Large intestine (tissue), 3 donors: ENCODE results near the gene STARD13. TPM values are rescaled to one million over a fixed set of nuclear protein-coding genes. Genes with fewer than 3 reads are reported as not detected.
A peak's percentile ranks its signal among the peaks of the same experiment; 100 is the strongest.
"Not testable (repeated sequence)": the region's sequence is repeated elsewhere in the genome, so short reads cannot be mapped to it uniquely, and the experiment has no call there.

Source experiments
- DNase-seq, 2 donors: peaks; one replicate each; pipeline versions ENCODE4 v3.0.0 to v3.0.0-alpha.2; 2013
- H3K27ac ChIP-seq: one replicate; pipeline ENCODE4 v1.5.1; 2013; ENCODE audit warnings: low read length
- H3K27me3 ChIP-seq: 2 replicates; pipeline ENCODE4 v1.6.1; 2013; ENCODE audit warnings: low read length; ENCODE audit not compliant: control insufficient read depth, insufficient read depth
- H3K36me3 ChIP-seq: 2 replicates; pipeline ENCODE4 v1.6.1; 2013; ENCODE audit warnings: low read length; ENCODE audit not compliant: control insufficient read depth, insufficient read depth
- H3K4me1 ChIP-seq: one replicate; pipeline ENCODE4 v1.6.1; 2013; ENCODE audit warnings: low read length; ENCODE audit not compliant: control insufficient read depth, insufficient read depth
- H3K4me3 ChIP-seq: one replicate; pipeline ENCODE4 v1.5.1; 2013; ENCODE audit warnings: low read length
- H3K9me3 ChIP-seq: one replicate; pipeline ENCODE4 v1.6.1; 2013; ENCODE audit warnings: mild to moderate bottlenecking, low read depth, low read length, moderate library complexity; ENCODE audit not compliant: control insufficient read depth
- WGBS: methylation state at CpG from one replicate; pipeline ENCODE4 v1.1.5; 2013; ENCODE audit warnings: low lambda C conversion rate; ENCODE audit not compliant: insufficient coverage; 5-methylcytosine and 5-hydroxymethylcytosine counted together
- polyA plus RNA-seq: library from polyadenylated mRNA; unstranded; fragments of 120-200 nt; gene quantifications from one replicate; pipeline ENCODE4 v1.2.1, GENCODE V29; 2013

Gene STARD13
- polyA plus RNA-seq, 1 donor = 15.4 TPM

DNA sequence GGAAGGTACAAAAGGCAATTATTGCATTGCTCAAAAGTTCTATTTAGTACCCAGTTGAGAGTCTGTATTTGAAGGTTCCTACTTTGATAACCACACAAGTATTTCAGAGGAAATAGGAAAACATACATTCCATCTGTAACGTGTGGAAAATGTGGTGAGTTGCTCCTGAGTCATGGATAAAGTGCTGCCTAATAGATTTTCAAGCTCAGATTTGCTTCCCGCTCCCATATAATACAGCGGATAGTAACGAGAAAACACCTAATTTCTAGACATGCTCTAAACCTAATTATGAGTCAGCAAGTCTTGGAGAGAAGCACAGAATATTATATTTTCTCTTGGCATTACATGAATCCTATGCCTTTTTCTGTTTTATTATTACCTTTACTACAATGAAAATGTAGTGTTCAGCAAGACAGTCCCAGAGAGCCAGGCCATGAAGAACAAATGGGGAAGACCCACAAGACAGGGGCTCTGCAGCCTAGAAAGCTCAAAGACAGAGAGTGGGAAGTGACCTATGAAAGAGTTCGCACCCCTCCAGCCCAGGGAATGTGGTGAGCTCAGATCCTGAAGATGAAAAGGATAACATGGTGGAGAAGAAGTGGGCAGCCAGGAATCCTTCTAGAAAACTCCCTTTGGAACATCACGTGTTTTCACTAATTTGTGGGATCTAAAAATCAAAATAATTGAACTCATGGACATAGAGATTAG is 116.1 kb downstream of the STARD13 start:
- H3K36me3 ChIP-seq = peaks cover 8% of the 10 kb centered on the region
- no peak overlapping the region for H3K4me3 ChIP-seq
- H3K27ac ChIP-seq = no peak overlapping the region
- DNase-seq = no peak
- H3K4me1 ChIP-seq = no peaks in the 10 kb centered on the region
- no peaks in the 10 kb centered on the region for H3K27me3 ChIP-seq
- no peaks in the 10 kb centered on the region for H3K9me3 ChIP-seq
- 100% methylated on average over 1 of the region's 6 CpGs for WGBS

DNA sequence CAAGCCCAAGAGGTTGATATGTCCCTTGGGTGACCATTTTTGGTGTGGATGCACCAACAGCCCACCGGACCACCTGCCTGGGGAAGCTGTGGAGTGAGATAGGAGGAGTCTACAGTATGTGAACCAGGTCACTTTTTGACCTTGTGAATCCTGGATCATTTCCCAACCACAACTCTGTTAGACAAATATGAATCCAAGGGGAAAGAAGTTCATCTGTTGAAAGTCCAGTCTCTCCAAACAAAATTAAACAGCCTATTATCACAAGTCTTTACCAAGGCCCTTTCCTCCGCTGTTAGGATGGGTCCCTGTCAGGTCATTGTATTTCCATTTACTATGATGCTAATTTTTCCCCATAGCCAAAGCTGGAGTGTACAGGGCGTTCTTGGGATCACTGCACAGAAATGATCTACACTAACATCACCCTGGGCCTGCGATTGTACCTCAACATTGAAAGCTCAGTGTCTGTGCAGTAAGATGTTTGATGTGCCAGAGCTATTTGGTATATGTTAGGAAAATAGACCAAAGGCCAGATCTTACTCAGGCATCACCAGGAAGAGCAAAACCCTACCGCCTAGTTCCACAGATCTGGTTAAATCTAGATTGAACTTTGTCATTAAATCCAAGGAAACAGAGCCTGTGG is 117.1 kb downstream of the STARD13 start:
- peaks cover 8% of the 10 kb centered on the region for H3K36me3 ChIP-seq
- no peaks in the 10 kb centered on the region for H3K9me3 ChIP-seq
- no peak overlapping the region for H3K27ac ChIP-seq
- H3K4me1 ChIP-seq = no peaks in the 10 kb centered on the region
- WGBS = 80% methylated on average over 2 of the region's 5 CpGs
- no peak for DNase-seq
- no peaks in the 10 kb centered on the region for H3K27me3 ChIP-seq
- H3K4me3 ChIP-seq = no peak overlapping the region

DNA sequence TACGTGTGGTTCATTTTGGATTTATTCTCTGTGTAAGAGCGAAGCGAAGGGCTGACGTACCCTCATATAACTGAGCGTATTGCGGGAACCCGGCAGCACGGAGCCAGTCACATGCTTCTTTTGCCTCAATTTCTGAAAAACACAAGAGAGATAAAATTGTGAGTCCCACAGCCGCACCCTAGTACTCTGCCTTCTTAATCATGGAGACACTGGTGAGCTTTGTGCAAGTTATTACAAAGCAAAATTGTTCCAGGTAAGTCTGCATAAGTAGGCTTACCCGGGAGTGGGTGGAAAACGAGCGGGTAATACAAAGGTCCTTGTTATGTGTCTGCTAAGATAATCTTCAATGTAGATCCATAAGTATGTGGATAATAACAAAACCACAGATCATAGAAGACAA is 118.1 kb downstream of the STARD13 start:
- peaks cover 10% of the 10 kb centered on the region for H3K36me3 ChIP-seq
- no peak for DNase-seq
- no peaks in the 10 kb centered on the region for H3K4me1 ChIP-seq
- H3K9me3 ChIP-seq = no peaks in the 10 kb centered on the region
- no peak overlapping the region for H3K27ac ChIP-seq
- no peak overlapping the region for H3K4me3 ChIP-seq
- no peaks in the 10 kb centered on the region for H3K27me3 ChIP-seq
- 100% methylated on average over 3 of the region's 12 CpGs for WGBS

DNA sequence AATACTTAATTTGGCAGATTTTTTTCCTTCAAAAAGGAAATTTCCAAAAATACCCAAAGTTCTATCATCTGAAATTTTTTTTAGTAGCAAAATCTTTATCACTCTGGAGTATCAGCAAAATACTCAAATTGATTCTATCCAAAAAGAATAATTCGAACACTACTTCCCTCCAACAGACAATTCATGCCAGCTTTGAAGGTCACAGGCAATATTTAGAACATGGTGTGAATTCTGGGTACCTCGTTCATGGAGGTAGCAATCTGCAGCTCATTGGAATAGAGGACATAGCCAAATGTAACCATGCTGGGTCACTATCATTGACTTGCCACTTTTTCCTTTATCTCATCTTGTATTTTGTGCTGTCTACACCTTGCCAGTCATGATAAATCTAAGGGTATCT is 119.8 kb downstream of the STARD13 start:
- no peaks in the 10 kb centered on the region for H3K27me3 ChIP-seq
- no peak overlapping the region for H3K4me3 ChIP-seq
- 100% methylated on average over 1 of the region's 2 CpGs for WGBS
- no peaks in the 10 kb centered on the region for H3K9me3 ChIP-seq
- no peak for DNase-seq
- peaks cover 13% of the 10 kb centered on the region for H3K36me3 ChIP-seq
- no peaks in the 10 kb centered on the region for H3K4me1 ChIP-seq
- no peak overlapping the region for H3K27ac ChIP-seq

DNA sequence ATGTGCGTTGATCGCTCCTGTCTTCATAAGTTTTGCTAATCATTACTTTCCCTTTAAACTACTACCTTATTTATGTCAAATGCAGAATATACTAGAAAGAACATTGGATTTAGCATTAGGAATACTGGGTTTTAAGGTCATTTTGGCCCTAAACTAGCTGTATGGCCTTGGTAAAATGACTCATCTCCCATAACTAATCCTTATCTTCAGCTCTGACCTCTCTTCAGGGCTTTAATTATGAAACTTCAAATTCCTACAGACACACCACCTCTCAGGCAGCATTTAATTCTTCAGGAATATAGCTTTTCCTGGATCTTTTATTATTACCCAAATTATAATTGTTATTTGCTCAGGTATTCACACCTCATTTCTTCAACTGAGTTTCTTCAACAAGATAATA is 121.2 kb downstream of the STARD13 start:
- 90% methylated on average over 2 of the region's 2 CpGs for WGBS
- peaks cover 13% of the 10 kb centered on the region for H3K36me3 ChIP-seq
- H3K27ac ChIP-seq = no peak overlapping the region
- no peaks in the 10 kb centered on the region for H3K4me1 ChIP-seq
- no peak overlapping the region for H3K4me3 ChIP-seq
- H3K27me3 ChIP-seq = no peaks in the 10 kb centered on the region
- no peaks in the 10 kb centered on the region for H3K9me3 ChIP-seq
- DNase-seq = no peak

DNA sequence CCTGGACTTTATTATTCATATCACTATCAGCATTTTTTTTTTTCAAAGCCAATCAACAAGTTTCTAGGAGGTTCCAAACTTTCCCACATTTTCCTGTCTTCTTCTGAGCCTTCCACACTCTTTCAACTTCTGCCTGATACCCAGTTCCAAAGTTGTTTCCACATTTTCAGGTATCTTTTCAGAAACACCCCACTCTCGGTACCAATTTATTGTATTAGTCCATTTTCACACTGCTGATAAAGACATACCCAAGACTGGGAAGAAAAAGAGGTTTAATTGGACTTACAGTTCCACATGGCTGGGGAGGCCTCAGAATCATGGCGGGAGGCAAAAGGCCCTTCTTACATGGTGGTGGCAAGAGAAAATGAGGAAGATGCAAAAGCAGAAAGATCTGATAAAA is 122.8 kb downstream of the STARD13 start:
- not testable (repeated sequence) for H3K27ac ChIP-seq, H3K4me3 ChIP-seq, H3K27me3 ChIP-seq, H3K9me3 ChIP-seq, H3K4me1 ChIP-seq, DNase-seq
- peaks cover 19% of the 10 kb centered on the region for H3K36me3 ChIP-seq
- no CpG with 5 or more reads among the region's 2 CpGs for WGBS

DNA sequence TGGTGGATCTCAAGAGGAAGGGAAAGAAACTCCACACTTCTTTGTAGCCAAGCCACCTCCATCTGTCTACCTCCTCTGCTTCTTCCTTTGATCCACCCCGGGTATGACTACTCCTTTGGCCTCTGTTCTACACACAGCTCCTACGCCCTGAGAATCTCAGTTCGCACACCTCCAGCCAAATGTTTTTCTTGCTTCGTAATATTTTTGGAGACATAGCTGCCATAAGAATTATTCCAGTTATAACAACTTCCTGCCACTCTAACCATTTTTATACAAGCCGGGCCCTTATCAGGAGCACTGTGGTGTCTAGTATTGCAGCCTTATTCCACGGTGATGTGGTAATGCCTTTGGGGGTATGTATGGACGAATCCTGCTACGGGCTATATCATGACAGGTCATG is 126.7 kb downstream of the STARD13 start:
- Histone ChIP-seq H3K36me3 (peaks cover 11% of the 10 kb centered on the region), H3K27me3 (no peaks in the 10 kb centered on the region), H3K27ac (no peak overlapping the region), H3K4me3 (no peak overlapping the region), H3K9me3 (no peaks in the 10 kb centered on the region), H3K4me1 (peaks cover 5% of the 10 kb centered on the region)
- DNase-seq = no peak
- no CpG with 5 or more reads among the region's 8 CpGs for WGBS

DNA sequence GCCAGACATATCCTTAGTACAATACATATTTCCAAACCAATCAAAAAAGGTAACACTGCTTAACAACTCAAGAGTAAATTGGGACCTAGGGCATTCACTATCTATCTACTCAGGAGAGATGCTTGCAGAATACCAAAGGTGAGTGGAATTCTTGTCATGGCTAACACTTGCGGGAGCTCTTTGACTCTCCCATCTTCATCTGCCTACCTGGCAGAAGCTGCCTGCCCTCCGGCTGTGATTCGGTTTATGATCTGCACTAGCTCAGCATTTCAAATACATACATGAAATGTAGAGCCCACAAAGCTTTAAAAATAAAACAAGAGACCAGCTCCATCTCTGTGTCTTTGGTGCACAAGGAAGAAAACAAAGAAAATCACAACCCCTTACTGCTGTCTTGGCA is 127.3 kb downstream of the STARD13 start:
- WGBS = no CpG with 5 or more reads among the region's 3 CpGs
- no peak for DNase-seq
- H3K36me3 ChIP-seq = peaks cover 11% of the 10 kb centered on the region
- no peak overlapping the region for H3K4me3 ChIP-seq
- H3K9me3 ChIP-seq = no peaks in the 10 kb centered on the region
- H3K4me1 ChIP-seq = peaks cover 8% of the 10 kb centered on the region
- H3K27ac ChIP-seq = no peak overlapping the region
- H3K27me3 ChIP-seq = no peaks in the 10 kb centered on the region

DNA sequence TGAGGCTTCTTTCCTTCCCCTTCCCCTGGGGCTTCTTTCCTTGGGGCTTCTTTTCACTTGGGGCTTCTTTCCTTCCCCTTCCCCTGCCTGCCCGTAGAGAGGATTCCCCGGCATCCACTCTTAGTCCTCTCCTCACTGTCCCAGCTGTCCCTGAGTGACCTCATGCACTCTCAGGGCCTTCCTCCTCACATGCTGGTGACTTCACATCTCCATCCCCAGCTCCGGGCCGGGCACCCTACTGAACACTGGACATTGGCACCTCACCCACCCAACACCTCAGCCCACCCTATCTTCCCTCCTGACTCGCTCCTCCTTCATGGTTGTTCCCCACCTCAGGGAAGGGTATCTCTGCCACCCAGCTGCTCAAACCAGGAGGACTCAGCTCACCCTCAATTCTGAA is 130.6 kb downstream of the STARD13 start:
- peaks cover 8% of the 10 kb centered on the region for H3K4me1 ChIP-seq
- DNase-seq = no peak
- WGBS = no CpG with 5 or more reads among the region's 5 CpGs
- no peak overlapping the region for H3K27ac ChIP-seq
- no peaks in the 10 kb centered on the region for H3K27me3 ChIP-seq
- no peaks in the 10 kb centered on the region for H3K9me3 ChIP-seq
- H3K36me3 ChIP-seq = peaks cover 6% of the 10 kb centered on the region
- no peak overlapping the region for H3K4me3 ChIP-seq

DNA sequence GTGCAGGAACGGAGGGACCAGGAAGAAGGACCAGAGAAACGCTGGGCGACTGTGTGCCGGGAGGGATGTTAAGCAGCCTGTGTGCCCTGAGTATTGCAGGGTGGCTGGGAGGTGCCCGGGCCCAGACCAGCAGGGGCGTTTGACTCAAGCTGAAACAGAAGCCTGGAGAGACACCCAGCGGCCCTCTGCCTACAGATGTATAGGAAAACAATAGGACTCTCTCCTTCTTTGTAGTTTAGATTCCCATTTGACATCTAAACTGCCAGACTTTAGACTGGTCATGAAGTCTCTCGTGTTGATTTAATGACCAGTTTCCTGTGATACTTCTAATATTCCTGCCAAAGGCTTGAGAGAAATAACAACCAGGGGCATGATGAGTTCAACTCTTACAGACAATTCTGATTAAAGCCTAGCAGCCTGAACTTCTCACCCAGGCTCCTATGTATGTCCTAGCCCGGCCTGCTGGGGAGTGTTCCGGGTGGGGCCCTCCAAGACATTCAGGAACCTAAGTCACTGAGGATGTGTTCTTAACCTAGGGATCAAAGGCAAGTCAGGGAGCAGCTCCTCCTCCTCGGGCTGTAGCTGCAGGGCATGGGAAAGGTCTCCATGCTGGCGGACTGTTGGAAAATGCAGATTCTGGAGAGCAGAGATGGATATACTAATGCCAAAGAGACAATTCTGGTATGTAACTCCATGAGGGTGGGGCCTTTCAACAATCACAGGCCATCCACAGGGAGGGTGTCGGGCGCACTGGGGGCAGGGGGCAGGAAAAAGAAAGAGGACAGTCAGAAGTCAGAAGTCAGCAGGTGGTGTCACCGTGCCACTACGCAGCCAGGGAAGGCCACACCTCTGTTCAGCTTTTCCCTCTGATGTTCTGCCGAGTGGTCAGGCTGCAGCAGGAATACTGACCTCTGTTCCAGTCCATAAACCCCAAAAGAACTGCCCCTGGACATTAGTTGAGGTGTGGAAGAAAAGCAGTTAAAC is 131.8 kb downstream of the STARD13 start:
- peaks cover 8% of the 10 kb centered on the region for H3K4me1 ChIP-seq
- H3K36me3 ChIP-seq = peaks cover 4% of the 10 kb centered on the region
- H3K4me3 ChIP-seq = no peak overlapping the region
- H3K27me3 ChIP-seq = no peaks in the 10 kb centered on the region
- no peaks in the 10 kb centered on the region for H3K9me3 ChIP-seq
- no CpG with 5 or more reads among the region's 17 CpGs for WGBS
- H3K27ac ChIP-seq = peak overlapping the region; percentile 3
- peak; percentile 19 to 44 for DNase-seq
